ENCODE data around the gene ATP1A3. TPM values are rescaled to one million over a fixed set of nuclear protein-coding genes. Genes with fewer than 3 reads are reported as not detected.
"Not testable (repeated sequence)": the region's sequence is repeated elsewhere in the genome, so short reads cannot be mapped to it uniquely, and the experiment has no call there.

The ATP1A3 gene
- polyA plus RNA-seq, 1 donor from 2014 or later: 36.2 TPM

- H3K9ac ChIP-seq (ENCODE audit: low read length); H3K4me3 ChIP-seq (ENCODE audit: low read length); H2AFZ ChIP-seq (ENCODE audit: low read depth, low read length); H3F3A ChIP-seq (ENCODE audit: insufficient read depth, low read length, poor library complexity, severe bottlenecking); H3K9me2 ChIP-seq (ENCODE audit: insufficient read depth, low read length); H3K36me3 ChIP-seq (ENCODE audit: insufficient read depth, low read length); H3K27ac ChIP-seq (ENCODE audit: low read length); H3K9me3 ChIP-seq (ENCODE audit: low read length); H4K20me1 ChIP-seq (ENCODE audit: insufficient read depth); H3K4me2 ChIP-seq (ENCODE audit: low read length); H3K79me2 ChIP-seq (replicated peaks; ENCODE audit: insufficient read depth, low read length); H3K27me3 ChIP-seq (ENCODE audit: insufficient read depth, low read depth, low read length): not testable (repeated sequence)
Measured at GRCh38 chr19:42040491-42040890, 46.5 kb upstream of the ATP1A3 start.

DNA sequence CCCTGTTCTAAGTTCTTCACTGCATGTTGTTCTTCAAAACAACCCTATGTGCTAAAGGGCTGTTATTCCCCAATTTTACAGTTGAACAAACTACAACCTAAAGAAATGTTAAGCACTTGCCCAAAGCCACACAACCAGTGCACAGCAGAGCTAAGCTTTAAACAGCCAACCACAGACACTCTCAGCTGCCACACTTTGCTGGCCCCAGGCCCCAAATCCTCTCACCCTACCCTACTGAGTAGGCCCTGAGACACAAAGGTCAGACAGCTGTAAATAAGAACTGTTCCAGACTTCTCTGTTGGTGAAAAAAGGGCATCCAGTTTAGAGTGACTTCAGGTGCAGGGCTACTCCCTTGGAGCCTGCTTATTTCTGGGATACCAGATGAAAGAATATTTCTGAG lies 46.0 kb upstream of the ATP1A3 start:
- peaks cover 6% of the 10 kb centered on the region for H3K36me3 ChIP-seq (ENCODE audit: insufficient read depth, low read length)
- H3K9me3 ChIP-seq (ENCODE audit: low read length): no peaks in the 10 kb centered on the region
- TF ChIP-seq, protein P1, sequence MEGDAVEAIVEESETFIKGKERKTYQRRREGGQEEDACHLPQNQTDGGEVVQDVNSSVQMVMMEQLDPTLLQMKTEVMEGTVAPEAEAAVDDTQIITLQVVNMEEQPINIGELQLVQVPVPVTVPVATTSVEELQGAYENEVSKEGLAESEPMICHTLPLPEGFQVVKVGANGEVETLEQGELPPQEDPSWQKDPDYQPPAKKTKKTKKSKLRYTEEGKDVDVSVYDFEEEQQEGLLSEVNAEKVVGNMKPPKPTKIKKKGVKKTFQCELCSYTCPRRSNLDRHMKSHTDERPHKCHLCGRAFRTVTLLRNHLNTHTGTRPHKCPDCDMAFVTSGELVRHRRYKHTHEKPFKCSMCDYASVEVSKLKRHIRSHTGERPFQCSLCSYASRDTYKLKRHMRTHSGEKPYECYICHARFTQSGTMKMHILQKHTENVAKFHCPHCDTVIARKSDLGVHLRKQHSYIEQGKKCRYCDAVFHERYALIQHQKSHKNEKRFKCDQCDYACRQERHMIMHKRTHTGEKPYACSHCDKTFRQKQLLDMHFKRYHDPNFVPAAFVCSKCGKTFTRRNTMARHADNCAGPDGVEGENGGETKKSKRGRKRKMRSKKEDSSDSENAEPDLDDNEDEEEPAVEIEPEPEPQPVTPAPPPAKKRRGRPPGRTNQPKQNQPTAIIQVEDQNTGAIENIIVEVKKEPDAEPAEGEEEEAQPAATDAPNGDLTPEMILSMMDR (IDR thresholded peaks at IDR 0.05; ENCODE audit: poor library complexity, severe bottlenecking): no peak
- TF ChIP-seq EP300 (conservative IDR thresholded peaks at IDR 0.05; ENCODE audit: poor library complexity, severe bottlenecking) (no peak), REST (IDR thresholded peaks at IDR 0.05; ENCODE audit: borderline replicate concordance) (no peak), POLR2AphosphoS5 (IDR thresholded peaks at IDR 0.05) (no peak), SMC3 (conservative IDR thresholded peaks at IDR 0.05; ENCODE audit: poor library complexity) (no peak), TAF1 (IDR thresholded peaks at IDR 0.05; ENCODE audit: low read depth) (no peak), RAD21 (conservative IDR thresholded peaks at IDR 0.05) (no peak), EZH2 (IDR thresholded peaks at IDR 0.05; ENCODE audit: borderline replicate concordance, insufficient read depth, low read length, poor library complexity, severe bottlenecking) (no peak), MXI1 (conservative IDR thresholded peaks at IDR 0.05; ENCODE audit: poor library complexity, severe bottlenecking) (no peak)
- no peaks in the 10 kb centered on the region for H3K79me2 ChIP-seq (replicated peaks; ENCODE audit: insufficient read depth, low read length)
- no peaks in the 10 kb centered on the region for H3F3A ChIP-seq (ENCODE audit: insufficient read depth, low read length, poor library complexity, severe bottlenecking)
- H3K27ac ChIP-seq (ENCODE audit: low read length): no peak overlapping the region
- H3K4me3 ChIP-seq (ENCODE audit: low read length): no peak overlapping the region
- H4K20me1 ChIP-seq (ENCODE audit: insufficient read depth): no peaks in the 10 kb centered on the region
- no peak overlapping the region for H2AFZ ChIP-seq (ENCODE audit: low read depth, low read length)
- H3K4me2 ChIP-seq (ENCODE audit: low read length): no peak overlapping the region
- H3K9me2 ChIP-seq (ENCODE audit: insufficient read depth, low read length): no peaks in the 10 kb centered on the region
- H3K27me3 ChIP-seq (ENCODE audit: insufficient read depth, low read depth, low read length): no peaks in the 10 kb centered on the region
- H3K9ac ChIP-seq (ENCODE audit: low read length): no peak overlapping the region

DNA sequence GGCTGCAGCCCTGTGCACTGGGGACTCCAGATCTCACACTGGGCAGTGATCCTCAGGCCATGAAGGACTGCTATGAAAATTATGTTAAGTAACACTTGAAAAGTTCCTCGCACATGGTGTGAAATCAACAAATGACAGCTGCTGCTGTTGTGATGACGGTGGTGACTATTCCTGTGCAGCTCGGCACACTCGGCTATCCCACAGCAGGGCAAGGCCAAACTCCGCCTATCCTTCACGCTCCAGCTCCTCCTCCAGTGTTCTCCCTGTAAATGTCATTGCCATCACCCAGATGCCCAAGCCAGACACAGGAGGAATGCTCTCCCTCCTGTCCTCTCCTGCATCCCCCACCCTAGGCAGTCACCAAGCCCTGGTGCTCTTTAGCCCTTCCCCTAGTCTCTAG lies 44.6 kb upstream of the ATP1A3 start:
- H3K9ac ChIP-seq (ENCODE audit: low read length): no peak overlapping the region
- no peaks in the 10 kb centered on the region for H3K79me2 ChIP-seq (replicated peaks; ENCODE audit: insufficient read depth, low read length)
- H2AFZ ChIP-seq (ENCODE audit: low read depth, low read length): no peak overlapping the region
- TF ChIP-seq TAF1 (IDR thresholded peaks at IDR 0.05; ENCODE audit: low read depth): no peak
- TF ChIP-seq SMC3 (conservative IDR thresholded peaks at IDR 0.05; ENCODE audit: poor library complexity): no peak
- no peak for TF ChIP-seq REST (IDR thresholded peaks at IDR 0.05; ENCODE audit: borderline replicate concordance)
- TF ChIP-seq POLR2AphosphoS5 (IDR thresholded peaks at IDR 0.05): no peak
- no peak for TF ChIP-seq MXI1 (conservative IDR thresholded peaks at IDR 0.05; ENCODE audit: poor library complexity, severe bottlenecking)
- TF ChIP-seq EZH2 (IDR thresholded peaks at IDR 0.05; ENCODE audit: borderline replicate concordance, insufficient read depth, low read length, poor library complexity, severe bottlenecking): no peak
- no peak overlapping the region for H3K27ac ChIP-seq (ENCODE audit: low read length)
- H3F3A ChIP-seq (ENCODE audit: insufficient read depth, low read length, poor library complexity, severe bottlenecking): no peaks in the 10 kb centered on the region
- no peak overlapping the region for H3K4me2 ChIP-seq (ENCODE audit: low read length)
- no peak overlapping the region for H3K4me3 ChIP-seq (ENCODE audit: low read length)
- H3K9me3 ChIP-seq (ENCODE audit: low read length): no peaks in the 10 kb centered on the region
- no peaks in the 10 kb centered on the region for H4K20me1 ChIP-seq (ENCODE audit: insufficient read depth)
- no peaks in the 10 kb centered on the region for H3K9me2 ChIP-seq (ENCODE audit: insufficient read depth, low read length)
- peaks cover 6% of the 10 kb centered on the region for H3K36me3 ChIP-seq (ENCODE audit: insufficient read depth, low read length)
- H3K27me3 ChIP-seq (ENCODE audit: insufficient read depth, low read depth, low read length): no peaks in the 10 kb centered on the region
